ENCODE results near the gene TNFRSF13B. TPM values are rescaled to one million over a fixed set of nuclear protein-coding genes. Genes with fewer than 3 reads are reported as not detected.
"Not testable (repeated sequence)": the region's sequence is repeated elsewhere in the genome, so short reads cannot be mapped to it uniquely, and the experiment has no call there.

TNFRSF13B gene
- total RNA-seq, 1 donor = not detected

DNA sequence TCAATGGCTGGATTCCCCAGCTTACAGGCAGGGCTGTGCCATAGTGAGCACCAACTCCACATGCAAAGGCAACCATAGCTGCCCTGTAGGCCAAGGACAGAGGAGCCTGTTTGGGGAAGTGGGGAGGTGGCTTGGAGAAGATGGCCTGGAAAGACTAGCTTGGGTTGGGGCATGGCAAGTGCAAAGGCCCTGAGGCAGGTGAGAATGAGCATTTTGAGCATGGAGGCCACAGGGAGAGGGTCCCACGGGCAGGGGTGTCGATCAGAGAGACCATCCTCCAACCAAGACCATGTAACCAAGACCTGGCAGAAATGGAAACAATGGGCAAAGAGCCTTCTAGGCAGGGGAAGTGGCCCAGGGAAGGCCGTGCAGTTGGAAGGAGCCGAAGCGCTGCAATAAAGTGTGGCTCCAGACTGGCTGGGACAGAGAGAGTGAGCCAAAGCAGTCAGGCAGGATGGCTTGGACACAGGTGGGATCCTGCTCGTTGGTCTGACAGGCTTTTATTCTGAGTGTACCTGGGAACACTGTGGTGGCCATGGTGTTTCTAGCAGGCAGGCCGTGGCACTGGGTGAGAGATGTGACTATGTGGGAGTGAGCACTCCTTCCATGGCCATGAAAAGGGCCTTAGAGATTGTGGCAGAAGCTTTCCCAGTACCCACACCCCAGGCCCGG, 45.6 kb upstream of the TNFRSF13B start:
- no peak overlapping the region for H3K4me3 ChIP-seq (ENCODE audit: insufficient read depth, low read length)
- peaks cover 17% of the 10 kb centered on the region for H3K4me1 ChIP-seq (ENCODE audit: insufficient read depth, low read length)
- H3K27me3 ChIP-seq (ENCODE audit: insufficient read depth, low read length) = no peaks in the 10 kb centered on the region
- H2AFZ ChIP-seq (ENCODE audit: low read length) = no peak overlapping the region
- H4K20me1 ChIP-seq (ENCODE audit: insufficient read depth, low read length) = no peaks in the 10 kb centered on the region
- H3K36me3 ChIP-seq (ENCODE audit: insufficient read depth, low read length) = no peaks in the 10 kb centered on the region
- H3K4me2 ChIP-seq (ENCODE audit: insufficient read depth, low read length) = no peak overlapping the region
- peak; percentile 21 for DNase-seq (ENCODE audit: insufficient read length, low spot score, missing footprints)
- no peak overlapping the region for H3K27ac ChIP-seq (ENCODE audit: low read depth, low read length)
- TF ChIP-seq, protein P1, sequence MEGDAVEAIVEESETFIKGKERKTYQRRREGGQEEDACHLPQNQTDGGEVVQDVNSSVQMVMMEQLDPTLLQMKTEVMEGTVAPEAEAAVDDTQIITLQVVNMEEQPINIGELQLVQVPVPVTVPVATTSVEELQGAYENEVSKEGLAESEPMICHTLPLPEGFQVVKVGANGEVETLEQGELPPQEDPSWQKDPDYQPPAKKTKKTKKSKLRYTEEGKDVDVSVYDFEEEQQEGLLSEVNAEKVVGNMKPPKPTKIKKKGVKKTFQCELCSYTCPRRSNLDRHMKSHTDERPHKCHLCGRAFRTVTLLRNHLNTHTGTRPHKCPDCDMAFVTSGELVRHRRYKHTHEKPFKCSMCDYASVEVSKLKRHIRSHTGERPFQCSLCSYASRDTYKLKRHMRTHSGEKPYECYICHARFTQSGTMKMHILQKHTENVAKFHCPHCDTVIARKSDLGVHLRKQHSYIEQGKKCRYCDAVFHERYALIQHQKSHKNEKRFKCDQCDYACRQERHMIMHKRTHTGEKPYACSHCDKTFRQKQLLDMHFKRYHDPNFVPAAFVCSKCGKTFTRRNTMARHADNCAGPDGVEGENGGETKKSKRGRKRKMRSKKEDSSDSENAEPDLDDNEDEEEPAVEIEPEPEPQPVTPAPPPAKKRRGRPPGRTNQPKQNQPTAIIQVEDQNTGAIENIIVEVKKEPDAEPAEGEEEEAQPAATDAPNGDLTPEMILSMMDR (IDR thresholded peaks at IDR 0.05; ENCODE audit: extremely low read depth, low read depth, low read length) = no peak
- H3K9me3 ChIP-seq (ENCODE audit: low read depth, low read length) = no peaks in the 10 kb centered on the region
- H3K79me2 ChIP-seq (ENCODE audit: insufficient read depth, low read length) = no peaks in the 10 kb centered on the region

DNA sequence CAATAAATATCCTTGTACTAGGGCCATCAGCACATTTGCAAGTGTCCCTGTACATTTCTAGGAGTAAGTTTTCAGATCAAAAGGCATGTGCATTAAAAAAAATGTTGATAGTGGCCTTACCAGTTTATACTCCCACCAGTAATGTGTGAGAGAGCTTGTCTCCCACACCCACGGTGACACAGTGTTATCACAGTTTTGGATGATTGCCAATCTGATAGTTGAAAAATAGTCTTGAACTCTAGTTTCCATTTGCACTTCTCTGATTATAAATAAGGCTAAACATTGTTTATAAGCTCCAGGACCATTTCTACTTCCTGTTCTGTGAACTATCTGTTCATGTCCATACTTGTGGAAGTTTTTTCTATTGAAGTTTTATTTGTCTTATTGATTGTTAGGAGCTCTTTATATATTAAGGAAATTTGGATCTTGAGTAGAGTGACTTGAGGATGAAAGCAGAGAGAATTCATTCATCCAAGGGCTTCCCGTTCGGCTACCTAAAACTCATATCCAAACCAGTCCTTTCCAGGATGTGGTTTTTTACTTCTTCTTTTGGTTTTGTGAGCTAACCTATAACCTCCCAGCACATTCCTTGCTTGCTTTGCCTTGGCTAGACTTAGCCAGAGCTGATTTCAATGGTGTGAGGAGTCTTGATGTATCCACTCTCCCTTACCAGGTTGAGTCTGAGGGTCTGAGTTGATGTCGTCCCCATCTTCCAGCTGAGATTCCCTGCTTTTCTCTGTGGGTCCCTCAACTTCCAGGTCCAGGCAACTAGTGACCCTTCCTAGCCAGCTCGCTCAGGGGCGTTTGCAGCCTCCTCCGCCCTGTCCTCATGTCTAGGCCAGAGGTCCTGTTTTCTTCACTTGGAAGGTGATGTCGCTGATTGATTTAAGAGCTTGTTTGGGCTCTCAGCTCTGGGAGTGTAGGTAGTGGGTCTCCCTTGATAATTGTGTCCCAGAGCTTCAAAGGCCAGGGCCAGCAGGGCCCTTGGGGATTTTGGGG, 44.6 kb upstream of the TNFRSF13B start:
- H3K79me2 ChIP-seq (ENCODE audit: insufficient read depth, low read length); H4K20me1 ChIP-seq (ENCODE audit: insufficient read depth, low read length); H3K4me3 ChIP-seq (ENCODE audit: insufficient read depth, low read length); H2AFZ ChIP-seq (ENCODE audit: low read length); H3K27me3 ChIP-seq (ENCODE audit: insufficient read depth, low read length); H3K27ac ChIP-seq (ENCODE audit: low read depth, low read length); H3K4me1 ChIP-seq (ENCODE audit: insufficient read depth, low read length); H3K9me3 ChIP-seq (ENCODE audit: low read depth, low read length); H3K36me3 ChIP-seq (ENCODE audit: insufficient read depth, low read length); H3K4me2 ChIP-seq (ENCODE audit: insufficient read depth, low read length): not testable (repeated sequence)
- peak; percentile 52 for DNase-seq (ENCODE audit: insufficient read length, low spot score, missing footprints)

DNA sequence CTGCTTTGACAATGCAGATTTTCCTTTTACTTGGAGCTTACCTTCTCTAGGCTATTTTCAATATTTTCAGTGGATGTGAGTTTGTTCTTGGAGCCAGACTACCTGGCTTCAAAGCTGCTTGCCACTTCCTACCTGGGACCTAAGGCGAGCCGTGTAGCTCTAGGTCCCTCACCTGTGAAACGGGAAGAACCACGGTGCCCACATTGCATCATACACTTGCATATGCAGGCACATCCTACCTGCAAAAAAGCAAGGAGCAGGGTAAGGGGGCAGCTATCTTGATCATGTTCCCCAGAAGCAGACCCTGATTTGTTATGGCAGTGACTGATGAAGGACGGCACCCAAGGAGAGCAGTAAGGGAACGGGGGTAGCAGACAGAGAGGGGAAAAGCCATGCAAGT, 43.3 kb upstream of the TNFRSF13B start:
- Histone ChIP-seq H3K4me1 (ENCODE audit: insufficient read depth, low read length) (no peaks in the 10 kb centered on the region), H2AFZ (ENCODE audit: low read length) (no peak overlapping the region), H3K27ac (ENCODE audit: low read depth, low read length) (no peak overlapping the region), H3K9me3 (ENCODE audit: low read depth, low read length) (no peaks in the 10 kb centered on the region), H3K36me3 (ENCODE audit: insufficient read depth, low read length) (no peaks in the 10 kb centered on the region), H4K20me1 (ENCODE audit: insufficient read depth, low read length) (no peaks in the 10 kb centered on the region), H3K79me2 (ENCODE audit: insufficient read depth, low read length) (no peaks in the 10 kb centered on the region), H3K27me3 (ENCODE audit: insufficient read depth, low read length) (no peaks in the 10 kb centered on the region), H3K4me3 (ENCODE audit: insufficient read depth, low read length) (no peak overlapping the region), H3K4me2 (ENCODE audit: insufficient read depth, low read length) (no peak overlapping the region)
- TF ChIP-seq, protein P1 (IDR thresholded peaks at IDR 0.05; ENCODE audit: extremely low read depth, low read depth, low read length) = no peak
- DNase-seq (ENCODE audit: insufficient read length, low spot score, missing footprints) = peak; percentile 21

DNA sequence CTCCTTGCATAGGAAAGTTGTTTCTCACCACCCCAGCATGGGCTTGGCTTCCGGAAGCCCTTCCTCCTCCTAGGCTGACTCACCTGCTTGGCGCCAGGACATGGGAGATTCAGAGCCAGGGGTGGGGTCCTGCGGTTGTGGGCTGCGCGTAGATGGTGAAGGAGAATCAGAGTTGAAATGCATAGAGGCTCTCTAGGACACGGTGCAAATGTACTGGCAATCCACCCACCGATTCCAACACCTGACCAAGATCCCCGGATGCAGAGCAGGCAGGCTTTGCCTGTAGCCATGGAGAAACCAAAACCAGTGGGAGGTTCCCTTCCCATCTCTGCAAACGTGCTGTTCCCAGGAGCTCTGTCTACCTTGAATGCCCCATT, 42.8 kb upstream of the TNFRSF13B start:
- H3K79me2 ChIP-seq (ENCODE audit: insufficient read depth, low read length); H4K20me1 ChIP-seq (ENCODE audit: insufficient read depth, low read length); H2AFZ ChIP-seq (ENCODE audit: low read length); DNase-seq (ENCODE audit: insufficient read length, low spot score, missing footprints); H3K27me3 ChIP-seq (ENCODE audit: insufficient read depth, low read length); H3K4me1 ChIP-seq (ENCODE audit: insufficient read depth, low read length); H3K4me3 ChIP-seq (ENCODE audit: insufficient read depth, low read length); H3K4me2 ChIP-seq (ENCODE audit: insufficient read depth, low read length); H3K27ac ChIP-seq (ENCODE audit: low read depth, low read length); H3K9me3 ChIP-seq (ENCODE audit: low read depth, low read length); H3K36me3 ChIP-seq (ENCODE audit: insufficient read depth, low read length): not testable (repeated sequence)

DNA sequence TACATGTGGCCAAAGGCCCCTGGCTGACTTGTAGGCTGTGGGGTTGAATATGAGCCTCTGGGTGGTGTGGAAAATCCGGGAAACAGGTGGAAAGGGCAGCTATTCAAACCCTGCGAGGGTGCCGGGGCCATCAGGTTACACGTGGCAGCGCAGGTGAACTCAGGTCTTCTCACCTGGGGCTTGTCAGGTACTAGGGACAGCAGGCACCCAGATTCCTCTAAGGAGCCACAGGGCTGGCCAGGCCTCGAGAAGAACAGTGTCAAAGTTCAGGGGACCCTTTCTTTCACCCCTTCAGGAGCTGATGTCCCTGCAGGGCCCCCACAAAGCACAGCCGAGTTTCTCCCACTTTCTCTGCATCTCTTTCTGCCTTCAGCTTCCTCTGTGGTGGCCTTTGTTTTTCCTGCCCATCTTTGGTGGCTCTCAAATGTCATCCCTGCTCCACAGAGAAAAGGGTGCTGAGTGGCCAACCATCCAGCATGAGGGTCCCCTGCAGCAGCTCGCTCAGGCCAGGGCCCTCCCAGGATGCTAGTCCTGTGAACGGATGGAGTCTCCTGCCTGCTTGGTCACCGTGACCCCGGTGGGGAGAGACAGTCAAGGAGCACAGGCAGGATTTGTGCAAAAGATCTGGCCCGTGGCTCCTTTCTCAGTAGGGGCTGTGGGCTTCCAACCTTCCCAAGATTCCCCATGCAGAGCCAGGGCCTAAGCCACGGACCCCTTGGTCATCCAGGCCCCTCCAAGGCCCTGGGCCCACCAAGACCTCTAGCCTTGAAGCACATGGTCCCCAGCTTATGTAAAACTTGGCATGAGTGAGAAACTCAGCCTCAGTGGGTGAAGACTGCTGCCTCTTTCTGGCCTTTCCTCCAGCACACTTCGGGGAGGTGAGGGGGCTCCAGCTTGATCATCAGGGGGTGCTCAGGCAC, 42.2 kb upstream of the TNFRSF13B start:
- H3K4me2 ChIP-seq (ENCODE audit: insufficient read depth, low read length); H4K20me1 ChIP-seq (ENCODE audit: insufficient read depth, low read length); H3K27me3 ChIP-seq (ENCODE audit: insufficient read depth, low read length); H3K27ac ChIP-seq (ENCODE audit: low read depth, low read length); H3K36me3 ChIP-seq (ENCODE audit: insufficient read depth, low read length); H3K4me1 ChIP-seq (ENCODE audit: insufficient read depth, low read length); H3K79me2 ChIP-seq (ENCODE audit: insufficient read depth, low read length); H2AFZ ChIP-seq (ENCODE audit: low read length); H3K9me3 ChIP-seq (ENCODE audit: low read depth, low read length); H3K4me3 ChIP-seq (ENCODE audit: insufficient read depth, low read length): not testable (repeated sequence)
- DNase-seq (ENCODE audit: insufficient read length, low spot score, missing footprints) = peak; percentile 31

DNA sequence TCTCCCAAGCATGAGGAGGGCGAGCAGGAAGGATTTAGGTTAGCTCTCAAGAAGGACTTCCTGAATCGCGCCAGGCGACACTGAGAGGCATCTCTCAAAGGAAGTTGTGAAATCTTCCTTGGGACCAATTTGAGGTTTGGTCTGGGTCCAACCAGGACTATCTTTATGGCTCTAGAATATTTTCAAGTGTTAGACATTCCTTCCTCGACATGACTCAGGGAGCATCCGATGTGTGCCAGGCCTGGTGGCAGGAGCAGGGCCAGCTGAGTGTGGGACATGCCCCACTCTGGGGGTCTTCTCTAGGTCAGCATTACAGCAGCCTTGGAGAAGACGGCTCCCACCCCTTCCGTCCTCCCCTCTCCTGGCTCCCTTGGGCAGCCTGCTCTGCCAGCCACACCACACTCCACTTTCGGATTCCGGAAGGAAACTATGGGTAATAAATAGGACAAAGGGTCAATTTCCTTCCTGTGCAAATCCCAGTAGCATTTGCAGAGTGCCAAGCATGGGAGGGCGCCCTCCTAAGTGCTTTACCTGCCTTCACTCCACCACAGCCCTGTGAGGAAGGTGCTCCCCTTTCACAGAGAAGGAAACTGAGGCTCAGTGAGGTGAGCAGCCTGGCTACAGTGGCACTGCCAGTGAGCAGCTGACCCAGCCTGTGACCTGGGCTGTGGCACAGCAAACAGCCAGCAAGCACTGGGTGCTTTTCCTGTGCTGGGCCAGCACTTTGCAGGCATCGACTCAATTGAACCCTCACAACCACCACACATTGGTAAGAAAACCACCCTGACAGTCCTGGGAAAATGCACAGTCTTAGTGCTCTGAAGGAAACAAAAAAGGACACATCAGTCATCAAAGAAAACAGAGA, 39.4 kb upstream of the TNFRSF13B start:
- not testable (repeated sequence) for H3K9me3 ChIP-seq (ENCODE audit: low read depth, low read length); H3K4me2 ChIP-seq (ENCODE audit: insufficient read depth, low read length); H3K79me2 ChIP-seq (ENCODE audit: insufficient read depth, low read length); H3K36me3 ChIP-seq (ENCODE audit: insufficient read depth, low read length); DNase-seq (ENCODE audit: insufficient read length, low spot score, missing footprints); H3K27me3 ChIP-seq (ENCODE audit: insufficient read depth, low read length); H3K27ac ChIP-seq (ENCODE audit: low read depth, low read length); H3K4me3 ChIP-seq (ENCODE audit: insufficient read depth, low read length); H2AFZ ChIP-seq (ENCODE audit: low read length); H4K20me1 ChIP-seq (ENCODE audit: insufficient read depth, low read length); H3K4me1 ChIP-seq (ENCODE audit: insufficient read depth, low read length)

Data from osteoblast (primary cell).